ENCODE results near the gene ZNF564. TPM values are rescaled to one million over a fixed set of nuclear protein-coding genes. Genes with fewer than 3 reads are reported as not detected.

The ZNF564 gene
- total and polyA plus RNA-seq, 10 donors, result 5.9 to 24.5 (median 19.7) TPM

GRCh38 chr19:12555456-12555930, 4.2 kb upstream of the ZNF564 start:
- peak; percentile 77 for DNase-seq
- no peaks in the 10 kb centered on the region for H3K9me3 ChIP-seq
- no peaks in the 10 kb centered on the region for H3K27me3 ChIP-seq (replicated peaks in 1 of 7)
- H3K4me3 ChIP-seq, result peak overlapping the region in 1 of 8 donors; percentile 22
- peaks cover 6 to 21% (median 15%) of the 10 kb centered on the region in 6 donors for H3K4me1 ChIP-seq
- intact Hi-C loops (cut with DNase I; ENCODE audit: low total_unique reads), result no loop called here
- no peak for TF ChIP-seq CTCF (IDR thresholded peaks at IDR 0.05 in 8 of 11, conservative IDR thresholded peaks at IDR 0.05 in 3 of 11)
- no peak for TF ChIP-seq POLR2A (IDR thresholded peaks at IDR 0.05)
- H3K36me3 ChIP-seq, result no peaks in the 10 kb centered on the region
- 47 to 62% (median 55%) methylated on average over 20 to 39 of the region's 39 CpGs for WGBS, 5 donors
- no peak overlapping the region for H3K27ac ChIP-seq

GRCh38 chr19:12546903-12547302, 4.4 kb downstream of the ZNF564 start:
- Histone ChIP-seq H3K36me3 (peaks cover 0 to 71% (median 0%) of the 10 kb centered on the region in 6 donors), H3K4me1 (peaks cover 8 to 84% (median 62%) of the 10 kb centered on the region in 6 donors), H3K4me3 (no peak overlapping the region), H3K9me3 (peaks cover 0 to 19% (median 5%) of the 10 kb centered on the region in 8 donors), H3K27me3 (replicated peaks in 1 of 7) (no peaks in the 10 kb centered on the region), H3K27ac (no peak overlapping the region)
- intact Hi-C loops (cut with DNase I; ENCODE audit: low total_unique reads), result no loop called here
- DNase-seq, result no peak
- 67 to 90% (median 76%) methylated on average over 2 of the region's 2 CpGs for WGBS, 5 donors
- TF ChIP-seq POLR2AphosphoS5 (IDR thresholded peaks at IDR 0.05) (no peak), CTCF (IDR thresholded peaks at IDR 0.05 in 8 of 11, conservative IDR thresholded peaks at IDR 0.05 in 3 of 11) (no peak), POLR2A (IDR thresholded peaks at IDR 0.05) (no peak)

- DNase-seq, result no peak
- H3K27ac ChIP-seq, result no peak overlapping the region
- H3K9me3 ChIP-seq, result peaks cover 0 to 22% (median 8%) of the 10 kb centered on the region in 8 donors
- peaks cover 8 to 87% (median 60%) of the 10 kb centered on the region in 6 donors for H3K4me1 ChIP-seq
- intact Hi-C loops (cut with DNase I; ENCODE audit: low total_unique reads), result no loop called here
- H3K36me3 ChIP-seq, result peaks cover 0 to 80% (median 3%) of the 10 kb centered on the region in 6 donors
- no peaks in the 10 kb centered on the region for H3K27me3 ChIP-seq (replicated peaks in 1 of 7)
- TF ChIP-seq POLR2A (IDR thresholded peaks at IDR 0.05) (no peak), POLR2AphosphoS5 (IDR thresholded peaks at IDR 0.05) (no peak), CTCF (IDR thresholded peaks at IDR 0.05 in 8 of 11, conservative IDR thresholded peaks at IDR 0.05 in 3 of 11) (no peak)
- H3K4me3 ChIP-seq, result no peak overlapping the region
- 91 to 96% (median 94%) methylated on average over 5 of the region's 5 CpGs for WGBS, 5 donors
Observed at GRCh38 chr19:12546068-12546467, 5.2 kb downstream of the ZNF564 start.

GRCh38 chr19:12545267-12545666, 6.0 kb downstream of the ZNF564 start:
- TF ChIP-seq CTCF (IDR thresholded peaks at IDR 0.05 in 8 of 11, conservative IDR thresholded peaks at IDR 0.05 in 3 of 11) (no peak), POLR2A (IDR thresholded peaks at IDR 0.05) (no peak), POLR2AphosphoS5 (IDR thresholded peaks at IDR 0.05) (no peak)
- 91 to 99% (median 96%) methylated on average over 8 of the region's 8 CpGs for WGBS, 5 donors
- Histone ChIP-seq H3K27ac (no peak overlapping the region), H3K4me3 (no peak overlapping the region), H3K36me3 (peaks cover 0 to 88% (median 11%) of the 10 kb centered on the region in 6 donors), H3K4me1 (peaks cover 8 to 82% (median 56%) of the 10 kb centered on the region in 6 donors), H3K9me3 (peaks cover 0 to 28% (median 8%) of the 10 kb centered on the region in 8 donors), H3K27me3 (replicated peaks in 1 of 7) (no peaks in the 10 kb centered on the region)
- intact Hi-C loops (cut with DNase I; ENCODE audit: low total_unique reads), result no loop called here
- DNase-seq, result no peak
